ENCODE measurements around the gene HSF5. TPM values are rescaled to one million over a fixed set of nuclear protein-coding genes. Genes with fewer than 3 reads are reported as not detected.

The HSF5 gene
- polyA plus RNA-seq, 2 of the 4 experiments (the other 2 are of a cell fraction), result not detected

- 95% methylated on average over 1 of the region's 1 CpG for WGBS (ENCODE audit: missing lambda C conversion rate)
Observed at GRCh38 chr17:58452738-58453137, 35.5 kb downstream of the HSF5 start.

GRCh38 chr17:58447039-58447975 lies 40.9 kb downstream of the HSF5 start:
- WGBS (ENCODE audit: missing lambda C conversion rate), result 42% methylated on average over 9 of the region's 9 CpGs
- ChIA-PET CTCF (interaction anchor here (0.5 to 11.9 kb wide), 42 partner anchors 9 to 325 kb away, joined by 3 to 315 read pairs (median 4); partner anchors contain the start of genes RNF43 and SUPT4H1), POLR2A (interaction anchor here (0.6 kb wide), 1 partner anchor 130 kb away, joined by 4 read pairs; no protein-coding TSS in a partner anchor)
- peak; percentile 83 to 92 for DNase-seq (ENCODE audit: low read depth in 1 of 2, low spot score in 1 of 2)
- FAIRE-seq, result peak; percentile 95
- H3K9me3 ChIP-seq, result peaks cover 10% of the 10 kb centered on the region; the same call in 2 of the 3 replicates
- peak; percentile 100 for ATAC-seq
- H3K4me3 ChIP-seq, result no peak overlapping the region
- H3K27ac ChIP-seq, result no peak overlapping the region
- H3K4me1 ChIP-seq, result no peaks in the 10 kb centered on the region
- H3K4me2 ChIP-seq, result no peak overlapping the region
- no peak for TF ChIP-seq PBX3 (IDR thresholded peaks at IDR 0.05)
- TF ChIP-seq CTCF (IDR thresholded peaks at IDR 0.05), result peak; percentile 99
- no peak for TF ChIP-seq CBX8 (IDR thresholded peaks at IDR 0.05)
- no peak for TF ChIP-seq HES2 (IDR thresholded peaks at IDR 0.05)
- no peak for TF ChIP-seq BCL3 (IDR thresholded peaks at IDR 0.05)
- TF ChIP-seq SMC3 (IDR thresholded peaks at IDR 0.05), result peak; percentile 99
- no peak for TF ChIP-seq PHF8 (IDR thresholded peaks at IDR 0.05; ENCODE audit: borderline replicate concordance, low read depth)
- no peak for TF ChIP-seq CEBPB (IDR thresholded peaks at IDR 0.05)
- no peak for TF ChIP-seq JUNB (IDR thresholded peaks at IDR 0.05)
- peak; percentile 99 to 100 for TF ChIP-seq RAD21 (conservative IDR thresholded peaks at IDR 0.05 in 1 of 2, IDR thresholded peaks at IDR 0.05 in 1 of 2)
- TF ChIP-seq ZNF302 (CRISPR knock-in tag; IDR thresholded peaks at IDR 0.05), result no peak

More at GRCh38 chr17:58452738-58453137, 35.5 kb downstream of the HSF5 start:
- ATAC-seq (no peak), FAIRE-seq (no peak), DNase-seq (ENCODE audit: low read depth in 1 of 2, low spot score in 1 of 2) (no peak)
- H3K4me1 ChIP-seq, result no peaks in the 10 kb centered on the region
- H3K4me3 ChIP-seq, result no peak overlapping the region
- H3K27ac ChIP-seq, result no peak overlapping the region
- ChIA-PET POLR2A (no interaction called here), CTCF (interaction anchor here (0.6 to 11.9 kb wide), 4 partner anchors 139 to 234 kb away, joined by 3 to 315 read pairs (median 3); partner anchors contain the start of gene MKS1)
- no peak overlapping the region for H3K4me2 ChIP-seq
- TF ChIP-seq JUN (IDR thresholded peaks at IDR 0.05) (no peak), BHLHE40 (IDR thresholded peaks at IDR 0.05; ENCODE audit: low read depth, low read length) (no peak), CBX8 (IDR thresholded peaks at IDR 0.05) (no peak), ZSCAN20 (CRISPR knock-in tag; IDR thresholded peaks at IDR 0.05) (no peak), FOSL2 (IDR thresholded peaks at IDR 0.05) (no peak), FOSL2 (CRISPR knock-in tag; IDR thresholded peaks at IDR 0.05) (no peak), ZFP36 (IDR thresholded peaks at IDR 0.05; ENCODE audit: borderline replicate concordance, partially characterized antibody) (no peak), RARB (CRISPR knock-in tag; IDR thresholded peaks at IDR 0.05) (no peak), FOXS1 (CRISPR knock-in tag; IDR thresholded peaks at IDR 0.05) (no peak), ZC3H11A (IDR thresholded peaks at IDR 0.05) (no peak), POLR2A (IDR thresholded peaks at IDR 0.05; ENCODE audit: low read length) (no peak), JUNB (IDR thresholded peaks at IDR 0.05) (no peak), USF2 (IDR thresholded peaks at IDR 0.05) (no peak), NR3C1 (IDR thresholded peaks at IDR 0.05) (no peak)
- no peaks in the 10 kb centered on the region for H3K9me3 ChIP-seq

Data from A549 (cell line).